ENCODE measurements around the gene WRAP53. TPM values are rescaled to one million over a fixed set of nuclear protein-coding genes. Genes with fewer than 3 reads are reported as not detected.

Gene WRAP53
- polyA plus RNA-seq, 3 donors = 6.3 to 9.8 (median 9.1) TPM

- peaks cover 10 to 52% of the 10 kb centered on the region in 2 donors for H3K27me3 ChIP-seq (ENCODE audit: control insufficient read depth in 2 of 2, insufficient read depth in 2 of 2, low read length in 2 of 2)
- peak overlapping the region in 1 of 7 donors; percentile 37 for H3K27ac Mint-ChIP-seq
Measured at GRCh38 chr17:7711051-7711755, 22.9 kb downstream of the WRAP53 start.

DNA sequence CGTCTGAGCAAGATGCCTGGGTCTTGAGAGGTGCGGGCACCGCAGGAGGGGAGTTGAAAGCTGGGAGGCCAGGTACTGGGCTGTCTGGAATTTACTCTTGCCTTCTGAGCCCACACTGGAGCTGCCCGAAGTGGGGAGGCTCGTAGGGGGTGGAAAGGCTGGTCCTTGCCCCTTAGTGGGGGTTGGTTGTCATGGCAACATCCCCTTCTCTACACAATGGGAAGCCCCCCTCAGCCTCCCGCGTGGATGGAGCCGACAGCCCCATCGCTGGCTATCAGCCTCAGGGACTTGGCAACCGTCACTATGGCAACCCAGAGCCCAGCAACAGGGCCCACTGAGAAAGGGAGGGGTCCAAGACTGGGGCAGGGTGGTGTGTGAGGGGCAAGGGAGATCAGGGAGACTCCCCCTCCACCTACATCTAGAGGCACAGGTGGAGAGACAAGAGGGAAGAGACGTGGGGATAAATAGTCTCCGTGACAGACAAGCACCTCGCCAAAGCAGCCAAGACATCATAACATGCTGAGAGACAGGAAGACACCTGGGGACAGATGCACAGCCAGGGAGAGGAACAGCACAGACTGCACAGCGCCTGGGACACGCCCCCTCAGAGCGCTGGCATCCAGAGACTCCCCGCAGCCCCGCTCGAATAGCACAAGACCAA, 24.0 kb downstream of the WRAP53 start:
- Mint-ChIP-seq H3K9me3 (peaks cover 0 to 7% (median 2%) of the 10 kb centered on the region in 7 donors), H3K36me3 (peaks cover 0 to 3% of the 10 kb centered on the region in 2 donors), H3K27ac (peak overlapping the region in 1 of 7 donors; percentile 6), H3K4me3 (peak overlapping the region in 1 of 2 donors; percentile 16), H3K27me3 (ENCODE audit: low read depth in 3 of 3) (peaks cover 34 to 80% (median 48%) of the 10 kb centered on the region in 3 donors), H3K4me1 (peaks cover 29% of the 10 kb centered on the region)
- 61% methylated on average over 5 of the region's 19 CpGs for WGBS (ENCODE audit: insufficient coverage)
- H2AFZ ChIP-seq (ENCODE audit: insufficient read depth, low read depth, low read length, poor library complexity, severe bottlenecking) = no peak overlapping the region
- no peaks in the 10 kb centered on the region for H3K9me3 ChIP-seq (replicated peaks in 1 of 2; ENCODE audit: control insufficient read depth in 1 of 2, insufficient read depth in 1 of 2, low read length in 2 of 2)
- no peak overlapping the region for H3K4me3 ChIP-seq (replicated peaks in 1 of 3; ENCODE audit: low read depth in 2 of 3, low read length in 3 of 3)
- no peaks in the 10 kb centered on the region for H3K36me3 ChIP-seq (replicated peaks in 1 of 2; ENCODE audit: control insufficient read depth in 1 of 2, insufficient read depth in 2 of 2, low read length in 2 of 2)
- peaks cover 17 to 22% of the 10 kb centered on the region in 2 donors for H3K4me1 ChIP-seq (ENCODE audit: control insufficient read depth in 1 of 2, insufficient read depth in 2 of 2, low read length in 2 of 2)
- no peak for DNase-seq
- TF ChIP-seq, protein P1, sequence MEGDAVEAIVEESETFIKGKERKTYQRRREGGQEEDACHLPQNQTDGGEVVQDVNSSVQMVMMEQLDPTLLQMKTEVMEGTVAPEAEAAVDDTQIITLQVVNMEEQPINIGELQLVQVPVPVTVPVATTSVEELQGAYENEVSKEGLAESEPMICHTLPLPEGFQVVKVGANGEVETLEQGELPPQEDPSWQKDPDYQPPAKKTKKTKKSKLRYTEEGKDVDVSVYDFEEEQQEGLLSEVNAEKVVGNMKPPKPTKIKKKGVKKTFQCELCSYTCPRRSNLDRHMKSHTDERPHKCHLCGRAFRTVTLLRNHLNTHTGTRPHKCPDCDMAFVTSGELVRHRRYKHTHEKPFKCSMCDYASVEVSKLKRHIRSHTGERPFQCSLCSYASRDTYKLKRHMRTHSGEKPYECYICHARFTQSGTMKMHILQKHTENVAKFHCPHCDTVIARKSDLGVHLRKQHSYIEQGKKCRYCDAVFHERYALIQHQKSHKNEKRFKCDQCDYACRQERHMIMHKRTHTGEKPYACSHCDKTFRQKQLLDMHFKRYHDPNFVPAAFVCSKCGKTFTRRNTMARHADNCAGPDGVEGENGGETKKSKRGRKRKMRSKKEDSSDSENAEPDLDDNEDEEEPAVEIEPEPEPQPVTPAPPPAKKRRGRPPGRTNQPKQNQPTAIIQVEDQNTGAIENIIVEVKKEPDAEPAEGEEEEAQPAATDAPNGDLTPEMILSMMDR (IDR thresholded peaks at IDR 0.05) = no peak
- no peaks in the 10 kb centered on the region for H4K20me1 ChIP-seq (ENCODE audit: insufficient read depth, low read length)
- intact Hi-C loops (cut with micrococcal nuclease) = no loop called here
- H3K27ac ChIP-seq (ENCODE audit: low read depth in 1 of 2, low read length in 2 of 2) = no peak overlapping the region
- no peak overlapping the region for H3K9ac ChIP-seq (ENCODE audit: insufficient read depth, low read length, poor library complexity, severe bottlenecking)
- H3K4me2 ChIP-seq (replicated peaks; ENCODE audit: extremely low read depth, low read length, poor library complexity, severe bottlenecking) = no peak overlapping the region
- H3K27me3 ChIP-seq (ENCODE audit: control insufficient read depth in 2 of 2, insufficient read depth in 2 of 2, low read length in 2 of 2) = peaks cover 10 to 52% of the 10 kb centered on the region in 2 donors
- H3K79me2 ChIP-seq (ENCODE audit: insufficient read depth, low read length) = no peaks in the 10 kb centered on the region

More at GRCh38 chr17:7711051-7711755, 22.9 kb downstream of the WRAP53 start:
- Histone ChIP-seq H3K4me2 (replicated peaks; ENCODE audit: extremely low read depth, low read length, poor library complexity, severe bottlenecking) (no peak overlapping the region), H3K36me3 (replicated peaks in 1 of 2; ENCODE audit: control insufficient read depth in 1 of 2, insufficient read depth in 2 of 2, low read length in 2 of 2) (no peaks in the 10 kb centered on the region), H3K79me2 (ENCODE audit: insufficient read depth, low read length) (no peaks in the 10 kb centered on the region), H3K4me1 (ENCODE audit: control insufficient read depth in 1 of 2, insufficient read depth in 2 of 2, low read length in 2 of 2) (peaks cover 11 to 13% of the 10 kb centered on the region in 2 donors), H3K4me3 (replicated peaks in 1 of 3; ENCODE audit: low read depth in 2 of 3, low read length in 3 of 3) (no peak overlapping the region), H3K9me3 (replicated peaks in 1 of 2; ENCODE audit: control insufficient read depth in 1 of 2, insufficient read depth in 1 of 2, low read length in 2 of 2) (no peaks in the 10 kb centered on the region), H2AFZ (ENCODE audit: insufficient read depth, low read depth, low read length, poor library complexity, severe bottlenecking) (no peak overlapping the region), H3K9ac (ENCODE audit: insufficient read depth, low read length, poor library complexity, severe bottlenecking) (no peak overlapping the region), H3K27ac (ENCODE audit: low read depth in 1 of 2, low read length in 2 of 2) (no peak overlapping the region), H4K20me1 (ENCODE audit: insufficient read depth, low read length) (no peaks in the 10 kb centered on the region)
- Mint-ChIP-seq H3K27me3 (ENCODE audit: low read depth in 3 of 3) (peaks cover 35 to 80% (median 48%) of the 10 kb centered on the region in 3 donors), H3K4me1 (peaks cover 21% of the 10 kb centered on the region), H3K36me3 (peaks cover 0 to 3% of the 10 kb centered on the region in 2 donors), H3K9me3 (peaks cover 0 to 7% (median under 1%) of the 10 kb centered on the region in 7 donors), H3K4me3 (peak overlapping the region in 1 of 2 donors; percentile 69)
- DNase-seq = peak in 2 of 3 donors; percentile 28 to 36
- TF ChIP-seq, protein P1 (IDR thresholded peaks at IDR 0.05) = peak; percentile 19
- intact Hi-C loops (cut with micrococcal nuclease) = no loop called here
- 86% methylated on average over 3 of the region's 7 CpGs for WGBS (ENCODE audit: insufficient coverage)

All from CD14-positive monocyte (primary cell).